Gastrocnemius medialis (tissue), 4 donors: ENCODE results near the gene YLPM1. TPM values are rescaled to one million over a fixed set of nuclear protein-coding genes. Genes with fewer than 3 reads are reported as not detected.

Experiments used
- ATAC-seq, 2 donors: fragments of 150-250 bp; one replicate each; pipeline ENCODE4 v1.9.1; 2016
- DNase-seq, 2 donors: peaks; one replicate each; pipeline ENCODE4 v3.0.0-alpha.2; 2019
- H3K27ac ChIP-seq, 4 donors: fragments of 200-600 bp; sonication (generic); 1 replicate in 1 of 4; 2 replicates in 3 of 4; pipeline ENCODE4 v1.5.1; 2016 to 2018; ENCODE audit warnings: mild to moderate bottlenecking in 2 of 4, moderate library complexity in 1 of 4
- H3K27me3 ChIP-seq, 3 donors: fragments of 200-600 bp; sonication (generic) in 2 of 3; 1 replicate in 1 of 3; 2 replicates in 2 of 3; pipeline versions ENCODE4 v1.5.1 to v1.6.0; 2016 to 2019; ENCODE audit warnings: mild to moderate bottlenecking in 1 of 3, moderate library complexity in 1 of 3
- H3K36me3 ChIP-seq, 2 donors: fragments of 200-600 bp; sonication (generic) in 1 of 2; one replicate each; pipeline ENCODE4 v1.5.1; 2017 to 2018
- H3K4me1 ChIP-seq, 2 donors: fragments of 200-600 bp; sonication (generic) in 1 of 2; one replicate each; pipeline ENCODE4 v1.5.1; 2016 to 2017; ENCODE audit warnings: mild to moderate bottlenecking in 2 of 2
- H3K4me3 ChIP-seq, 4 donors: fragments of 200-600 bp; sonication (generic) in 3 of 4; 1 replicate in 1 of 4; 2 replicates in 3 of 4; pipeline ENCODE4 v1.5.1; 2016 to 2019; ENCODE audit warnings: mild to moderate bottlenecking in 2 of 4
- H3K9me3 ChIP-seq, 3 donors: fragments of 200-600 bp; sonication (generic) in 2 of 3; 1 replicate in 1 of 3; 2 replicates in 2 of 3; pipeline ENCODE4 v1.5.1; 2016 to 2019
- CTCF ChIP-seq, 5 experiments: fragments of 450-650 bp in 3 of 5; fragments of 200-600 bp in 2 of 5; sonication (generic) in 2 of 5; IDR thresholded peaks in 4 of 5; conservative IDR thresholded peaks in 1 of 5; 1 replicate in 4 of 5; 2 replicates in 1 of 5; pipeline ENCODE4 v1.5.1; 2016 to 2019; ENCODE audit warnings: antibody characterized with exemption in 5 of 5, mild to moderate bottlenecking in 3 of 5, moderate library complexity in 3 of 5
- POLR2A ChIP-seq, 2 donors: fragments of 450-650 bp; IDR thresholded peaks; one replicate each; pipeline ENCODE4 v1.6.1; 2017; ENCODE audit warnings: antibody characterized with exemption in 2 of 2, mild to moderate bottlenecking in 2 of 2, moderate library complexity in 2 of 2
- in situ Hi-C, 4 donors: fragments of 200-750 bp; cut with MboI; loops; one replicate each; pipeline versions ENCODE4 v1.15.0 to v1.8.0; 2017; ENCODE audit warnings: low sequenced_read_pairs in 4 of 4
- intact Hi-C: fragments of 100-400 bp; cut with DNase I; formaldehyde crosslinking; loops from one replicate; pipeline ENCODE4 v1.15.1; 2023; ENCODE audit warnings: low total_unique reads
- total RNA-seq, 4 donors: library from RNA; depleted of rRNA; stranded (reverse); fragments of >200 nt; gene quantifications; one replicate each; pipeline versions ENCODE4 v1.1.0 to v1.2.3, GENCODE V29; 2016

Gene YLPM1
- 10 to 100 TPM; 22.2 to 29.2 (median 25.8) TPM for total RNA-seq

DNA sequence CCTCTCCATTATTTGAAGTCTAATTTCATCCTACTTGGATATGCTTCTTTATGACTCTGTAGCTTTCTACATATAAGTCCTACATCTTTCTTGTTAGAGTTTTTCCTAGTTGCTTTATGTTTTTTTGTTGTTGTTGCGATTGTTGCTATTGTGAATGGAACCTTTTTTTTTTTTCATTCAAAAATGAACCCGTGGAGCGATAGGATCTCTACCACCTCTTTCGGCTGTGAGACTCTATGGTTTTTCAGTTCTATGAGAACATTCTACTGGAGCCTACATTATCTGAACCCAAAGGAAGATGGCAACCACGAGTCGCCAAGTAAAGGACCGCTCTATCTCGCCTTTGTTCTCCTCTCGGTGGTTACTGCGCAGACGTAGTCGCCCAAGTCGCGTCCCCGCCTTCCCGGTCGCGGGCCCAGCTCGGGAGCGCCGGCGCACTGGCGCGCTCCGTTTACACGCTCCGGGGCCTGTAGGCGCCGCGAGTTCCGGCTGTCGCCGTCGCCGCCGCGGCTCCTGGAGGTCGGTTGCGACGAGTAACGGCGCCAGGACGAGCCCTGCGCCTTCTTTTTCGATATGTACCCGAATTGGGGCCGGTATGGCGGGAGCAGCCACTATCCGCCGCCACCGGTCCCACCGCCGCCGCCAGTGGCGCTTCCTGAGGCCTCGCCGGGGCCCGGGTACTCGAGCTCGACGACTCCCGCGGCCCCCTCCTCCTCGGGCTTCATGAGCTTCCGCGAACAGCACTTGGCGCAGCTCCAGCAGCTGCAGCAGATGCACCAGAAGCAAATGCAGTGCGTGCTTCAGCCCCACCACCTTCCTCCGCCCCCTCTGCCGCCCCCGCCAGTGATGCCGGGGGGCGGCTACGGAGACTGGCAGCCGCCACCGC lies at the start of gene YLPM1:
YLPM1 (plus strand) TSS at position 400 of the 886 bp plus-strand sequence; CDS start at position 574, 174 bp downstream.
- Histone ChIP-seq H3K4me1 (peaks cover 40 to 45% of the 10 kb centered on the region in 2 donors), H3K9me3 (no peaks in the 10 kb centered on the region), H3K27me3 (no peaks in the 10 kb centered on the region), H3K36me3 (no peaks in the 10 kb centered on the region), H3K27ac (peak within 1 kb of the TSS; percentile 88 to 94 (median 90)), H3K4me3 (peak within 1 kb of the TSS; percentile 78 to 99 (median 88))
- TF ChIP-seq POLR2A (IDR thresholded peaks at IDR 0.05) (peak; percentile 80 to 89), CTCF (IDR thresholded peaks at IDR 0.05 in 4 of 5, conservative IDR thresholded peaks at IDR 0.05 in 1 of 5) (peak in 3 of 5 experiments; percentile 28 to 44 (median 29))
- intact Hi-C loops (loop anchor here (1.0 to 2.0 kb wide), 4 partner anchors 50 to 154 kb away; partner anchors contain the start of genes AREL1, FCF1 and LTBP2), in situ Hi-C loops (no loop called here)
- DNase-seq (peak; percentile 89 to 92), ATAC-seq (peak; percentile 100)

GRCh38 chr14:74713395-74713735 lies 49.8 kb upstream of the YLPM1 start:
- H3K4me1 ChIP-seq: peaks cover 19 to 23% of the 10 kb centered on the region in 2 donors
- intact Hi-C loops (loop anchor here (2.0 to 5.0 kb wide), 4 partner anchors 49 to 221 kb away; partner anchors contain the start of genes ISCA2, NPC2 and YLPM1), in situ Hi-C loops (loop anchor here in 1 of 4 donors (10.0 kb wide), 1 partner anchor 109 kb away; no protein-coding TSS in a partner anchor)
- peak in 1 of 2 donors; percentile 16 for ATAC-seq
- H3K4me3 ChIP-seq: peak overlapping the region; percentile 75 to 97 (median 82)
- TF ChIP-seq POLR2A (IDR thresholded peaks at IDR 0.05): no peak
- no peak for TF ChIP-seq CTCF (IDR thresholded peaks at IDR 0.05 in 4 of 5, conservative IDR thresholded peaks at IDR 0.05 in 1 of 5)
- H3K27ac ChIP-seq: peak overlapping the region; percentile 80 to 91 (median 87)
- H3K9me3 ChIP-seq: no peaks in the 10 kb centered on the region
- H3K27me3 ChIP-seq: no peaks in the 10 kb centered on the region
- H3K36me3 ChIP-seq: peaks cover 0 to 43% of the 10 kb centered on the region in 2 donors
- no peak for DNase-seq

- in situ Hi-C loops: no loop called here
- no peak for TF ChIP-seq POLR2A (IDR thresholded peaks at IDR 0.05)
- no peak for TF ChIP-seq CTCF (IDR thresholded peaks at IDR 0.05 in 4 of 5, conservative IDR thresholded peaks at IDR 0.05 in 1 of 5)
- Histone ChIP-seq H3K36me3 (peaks cover 0 to 63% of the 10 kb centered on the region in 2 donors), H3K9me3 (no peaks in the 10 kb centered on the region), H3K27me3 (no peaks in the 10 kb centered on the region), H3K4me1 (no peaks in the 10 kb centered on the region), H3K27ac (no peak overlapping the region), H3K4me3 (no peak overlapping the region)
- DNase-seq: no peak
- intact Hi-C loops: no loop called here
- no peak for ATAC-seq
These were observed 42.6 kb upstream of the YLPM1 start for GRCh38 chr14:74720526-74720925.

DNA sequence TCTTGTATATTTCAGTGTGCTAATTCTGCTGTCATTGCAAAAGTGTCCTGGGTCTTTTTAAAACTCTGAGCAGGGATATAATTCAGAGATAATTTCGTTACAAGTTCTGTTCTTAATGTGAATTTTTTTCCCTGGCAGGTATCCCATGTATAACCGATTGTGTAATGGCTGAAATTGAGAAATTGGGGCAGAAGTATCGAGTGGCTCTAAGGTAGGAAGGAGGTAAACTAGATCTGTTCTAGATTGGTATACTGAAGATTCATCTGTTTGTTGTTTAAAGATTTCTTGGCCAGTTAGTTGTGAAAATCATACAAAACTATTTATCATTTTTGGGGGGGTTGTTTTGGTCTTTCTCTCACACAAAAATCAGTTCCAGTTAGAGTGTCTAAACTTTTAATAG lies 40.0 kb upstream of the YLPM1 start:
- in situ Hi-C loops (no loop called here), intact Hi-C loops (no loop called here)
- no peaks in the 10 kb centered on the region for H3K9me3 ChIP-seq
- DNase-seq (no peak), ATAC-seq (no peak)
- H3K4me3 ChIP-seq: no peak overlapping the region
- TF ChIP-seq POLR2A (IDR thresholded peaks at IDR 0.05): no peak
- no peak for TF ChIP-seq CTCF (IDR thresholded peaks at IDR 0.05 in 4 of 5, conservative IDR thresholded peaks at IDR 0.05 in 1 of 5)
- peaks cover 0 to 37% of the 10 kb centered on the region in 2 donors for H3K36me3 ChIP-seq
- H3K27me3 ChIP-seq: no peaks in the 10 kb centered on the region
- peak overlapping the region in 1 of 4 donors; percentile 6 for H3K27ac ChIP-seq
- no peaks in the 10 kb centered on the region for H3K4me1 ChIP-seq
